LNCAP (cell line): ENCODE results near the gene TENM4.

Source experiments
- CTCF ChIP-seq: fragments of 450-650 bp; IDR thresholded peaks from 2 replicates; pipeline ENCODE4 v1.5.1; 2017; ENCODE audit warnings: mild to moderate bottlenecking

TENM4 gene

DNA sequence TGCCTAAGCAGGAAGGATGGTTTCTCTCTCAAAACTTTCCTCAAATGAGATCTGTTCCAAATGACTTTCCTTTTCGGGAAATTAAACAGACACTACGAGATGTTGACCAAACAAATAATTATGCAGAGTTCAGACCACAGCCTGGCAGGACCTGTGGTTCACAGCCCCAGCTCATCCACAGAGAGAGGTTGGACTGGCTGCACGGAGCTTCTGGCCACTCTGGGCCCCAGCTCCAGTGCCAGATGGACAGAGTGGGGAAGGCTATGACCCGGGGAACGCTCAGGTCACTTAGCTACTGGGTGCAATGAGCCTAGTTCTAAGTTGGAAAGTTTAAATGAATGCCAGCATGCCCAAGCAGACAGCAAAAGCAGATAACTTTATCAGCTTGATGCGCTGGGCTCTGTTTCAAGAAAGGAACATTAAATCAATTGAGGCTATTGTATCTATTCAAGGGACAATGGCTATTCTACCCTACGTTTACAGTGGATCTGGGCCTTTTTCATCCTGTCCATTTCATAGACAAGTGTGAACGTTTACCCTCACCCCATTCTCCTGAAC lies 710.5 kb downstream of the TENM4 start:
- TF ChIP-seq CTCF: no peak

DNA sequence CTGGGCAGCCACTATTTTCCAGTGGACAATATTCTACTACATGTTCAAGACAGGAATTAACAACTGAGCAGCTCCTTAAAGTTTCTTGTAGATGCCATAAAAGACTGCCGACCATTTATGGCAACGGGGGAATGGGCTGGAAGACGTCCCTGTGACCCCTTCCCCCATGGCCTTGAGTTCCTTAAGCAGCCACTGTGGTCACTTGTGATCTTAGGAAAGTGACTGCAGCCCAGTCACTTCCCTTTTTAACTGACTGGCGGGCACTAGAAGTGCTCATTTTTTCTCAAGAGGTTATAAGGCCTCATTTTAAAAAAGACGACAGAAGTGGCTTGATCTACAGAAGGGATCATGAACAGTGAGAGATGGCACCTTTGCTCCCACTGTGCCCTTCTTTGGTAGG lies 713.0 kb downstream of the TENM4 start:
- TF ChIP-seq CTCF: no peak

GRCh38 chr11:78725200-78725599 lies 715.6 kb downstream of the TENM4 start:
- TF ChIP-seq CTCF: no peak

- TF ChIP-seq CTCF: no peak
Measured at GRCh38 chr11:78722786-78723185, 718.0 kb downstream of the TENM4 start.

GRCh38 chr11:78720281-78720989 lies 720.4 kb downstream of the TENM4 start:
- TF ChIP-seq CTCF: no peak

DNA sequence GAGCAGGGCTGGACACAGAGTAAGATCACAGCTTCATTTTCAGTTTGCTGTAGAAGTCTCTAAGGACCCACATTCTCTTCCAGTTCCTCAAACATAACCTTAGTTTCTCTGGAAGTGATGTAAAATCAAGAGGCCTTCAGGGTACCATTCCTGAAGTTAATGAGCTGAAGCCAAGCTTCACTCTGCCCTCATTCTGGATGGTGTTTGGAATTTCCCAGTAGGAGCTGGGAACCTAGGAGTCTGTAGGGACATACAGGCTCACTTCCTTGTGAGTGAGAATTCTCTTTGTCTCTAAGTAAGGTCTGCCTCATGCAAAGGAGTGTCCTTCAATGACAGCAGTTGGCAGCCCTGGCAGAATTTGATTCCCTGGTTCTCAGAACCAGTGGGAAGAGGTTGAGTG lies 723.8 kb downstream of the TENM4 start:
- TF ChIP-seq CTCF: no peak

DNA sequence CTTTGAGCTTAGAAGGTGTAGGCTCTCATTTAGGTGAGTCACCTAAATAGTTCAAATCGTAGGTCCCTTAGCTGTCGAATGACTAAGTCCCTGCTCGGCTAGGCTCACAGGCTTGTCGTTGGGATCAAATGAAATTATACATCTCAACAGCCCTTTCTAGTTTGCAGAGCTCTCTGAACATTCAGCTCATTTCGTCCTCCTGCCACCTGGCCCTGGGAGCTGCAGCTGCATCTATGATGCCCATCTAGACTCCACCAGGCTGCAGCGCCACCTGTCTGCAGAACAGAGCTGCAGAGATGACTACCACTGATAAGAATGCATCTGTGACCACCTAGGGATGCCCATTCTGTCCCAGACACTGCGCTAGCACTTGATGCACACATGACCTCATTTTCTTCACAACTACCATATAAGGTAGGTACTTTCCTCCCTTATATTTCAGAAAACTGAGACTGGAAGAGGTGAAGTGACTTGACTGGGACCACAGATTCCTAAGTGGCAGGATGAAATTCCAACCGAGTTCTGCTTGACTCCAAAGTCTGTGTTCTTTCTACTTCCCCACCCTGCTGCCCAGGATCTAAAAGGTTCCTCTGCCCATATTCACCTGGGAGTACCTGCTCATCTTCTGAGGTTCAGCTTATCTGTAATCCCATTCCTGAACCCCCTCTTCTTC lies 725.1 kb downstream of the TENM4 start:
- peak; percentile 88 for TF ChIP-seq CTCF
